Ovary (tissue), 3 donors: ENCODE data around the gene TJP2.

Experiments used
- CTCF ChIP-seq, 3 donors: fragments of 450-650 bp in 2 of 3; fragments of 200-600 bp in 1 of 3; IDR thresholded peaks; one replicate each; pipeline versions ENCODE4 v1.5.1 to v1.8.0; 2016 to 2022; ENCODE audit warnings: antibody characterized with exemption in 3 of 3, mild to moderate bottlenecking in 1 of 3
- POLR2A ChIP-seq: fragments of 450-650 bp; IDR thresholded peaks from one replicate; pipeline ENCODE4 v1.6.1; 2017; ENCODE audit warnings: antibody characterized with exemption, mild to moderate bottlenecking, moderate library complexity
- donor health status: DM: no; HTN: no; CAD: no.

GRCh38 chr9:69180200-69180599, 6.1 kb downstream of the TJP2 start:
- TF ChIP-seq CTCF (IDR thresholded peaks at IDR 0.05) (no peak), POLR2A (no peak)
